Transverse colon (tissue), 4 donors: ENCODE data around the gene PLTP.

Experiments
- CTCF ChIP-seq, 5 experiments: fragments of 200-600 bp in 3 of 5; fragments of 450-650 bp in 2 of 5; sonication (generic) in 3 of 5; IDR thresholded peaks; 1 replicate in 2 of 5; 2 replicates in 3 of 5; pipeline ENCODE4 v1.5.1; 2016 to 2017; ENCODE audit warnings: antibody characterized with exemption in 5 of 5, inconsistent platforms in 3 of 5, mild to moderate bottlenecking in 2 of 5, moderate library complexity in 1 of 5
- EP300 ChIP-seq: sonication (generic); formaldehyde crosslinking; IDR thresholded peaks from one replicate; pipeline ENCODE4 v1.6.1; 2017; ENCODE audit warnings: antibody characterized with exemption, low read depth
- POLR2A ChIP-seq: fragments of 450-650 bp; IDR thresholded peaks from one replicate; pipeline ENCODE4 v1.6.1; 2016; ENCODE audit warnings: antibody characterized with exemption, mild to moderate bottlenecking, moderate library complexity
- POLR2AphosphoS5 ChIP-seq, 3 donors: sonication (generic); formaldehyde crosslinking; IDR thresholded peaks; one replicate each; pipeline ENCODE4 v1.6.1; 2016; ENCODE audit warnings: antibody characterized with exemption in 3 of 3

- no peak for TF ChIP-seq CTCF (IDR thresholded peaks at IDR 0.05)
- no peak for TF ChIP-seq POLR2A
- no peak for TF ChIP-seq EP300
- no peak for TF ChIP-seq POLR2AphosphoS5 (IDR thresholded peaks at IDR 0.05)
Measured at GRCh38 chr20:45902199-45902701, 9.7 kb downstream of the PLTP start.
